Measurements from ENCODE around the gene NEUROG1.

Gene NEUROG1

DNA sequence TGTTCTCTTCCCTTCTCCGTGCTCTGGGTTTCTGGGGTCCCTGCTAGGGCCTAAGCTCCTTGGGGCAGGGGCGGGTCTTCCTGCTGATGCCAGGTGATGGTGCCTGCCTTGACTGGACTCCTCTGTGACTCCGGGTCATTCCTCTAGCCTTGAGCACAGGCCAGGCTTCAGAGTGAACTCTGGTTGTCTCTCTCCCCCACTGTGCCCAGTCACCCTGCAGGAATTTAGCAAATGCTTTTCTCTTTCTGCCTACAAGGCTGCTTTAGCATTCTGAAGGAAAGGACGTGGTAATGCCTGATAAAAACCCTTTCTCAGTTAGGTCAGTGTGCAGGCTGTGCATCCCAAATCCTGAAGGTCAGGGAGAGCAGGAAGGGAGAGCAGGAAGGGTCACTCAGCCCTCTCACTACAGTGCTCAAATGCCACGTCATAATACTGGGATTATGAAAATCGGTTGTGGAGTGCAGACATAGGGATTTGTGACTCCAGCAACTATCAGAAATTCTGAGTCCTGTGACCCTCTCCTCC lies 40.4 kb upstream of the NEUROG1 start:
- TF ChIP-seq ZFP69B (tag by site-specific recombination; IDR thresholded peaks at IDR 0.05): no peak
- TF ChIP-seq ZNF529 (tag by site-specific recombination; IDR thresholded peaks at IDR 0.05; ENCODE audit: insufficient replicate concordance): no peak
- TF ChIP-seq ZNF777 (tag by site-specific recombination; IDR thresholded peaks at IDR 0.05; ENCODE audit: borderline replicate concordance): no peak
- TF ChIP-seq ZNF571 (tag by site-specific recombination; IDR thresholded peaks at IDR 0.05): no peak
- TF ChIP-seq, protein P1, sequence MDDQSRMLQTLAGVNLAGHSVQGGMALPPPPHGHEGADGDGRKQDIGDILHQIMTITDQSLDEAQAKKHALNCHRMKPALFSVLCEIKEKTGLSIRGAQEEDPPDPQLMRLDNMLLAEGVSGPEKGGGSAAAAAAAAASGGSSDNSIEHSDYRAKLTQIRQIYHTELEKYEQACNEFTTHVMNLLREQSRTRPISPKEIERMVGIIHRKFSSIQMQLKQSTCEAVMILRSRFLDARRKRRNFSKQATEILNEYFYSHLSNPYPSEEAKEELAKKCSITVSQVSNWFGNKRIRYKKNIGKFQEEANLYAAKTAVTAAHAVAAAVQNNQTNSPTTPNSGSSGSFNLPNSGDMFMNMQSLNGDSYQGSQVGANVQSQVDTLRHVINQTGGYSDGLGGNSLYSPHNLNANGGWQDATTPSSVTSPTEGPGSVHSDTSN (CRISPR knock-in tag; IDR thresholded peaks at IDR 0.05): no peak
- no peak for TF ChIP-seq ZNF548 (tag by site-specific recombination; IDR thresholded peaks at IDR 0.05)
- no peak for TF ChIP-seq ZNF76 (tag by site-specific recombination; IDR thresholded peaks at IDR 0.05; ENCODE audit: borderline replicate concordance, low read depth)
- no peak for TF ChIP-seq ZNF785 (tag by site-specific recombination; IDR thresholded peaks at IDR 0.05)
- no peak for TF ChIP-seq GLI4 (tag by site-specific recombination; IDR thresholded peaks at IDR 0.05)
- TF ChIP-seq ZNF830 (tag by site-specific recombination; IDR thresholded peaks at IDR 0.05; ENCODE audit: low read depth): no peak
- ChIA-PET POLR2A (no interaction called here), CTCF (interaction anchor here (1.4 to 3.5 kb wide), 3 partner anchors 10 to 113 kb away, joined by 5 to 35 read pairs (median 10); no protein-coding TSS in a partner anchor)

DNA sequence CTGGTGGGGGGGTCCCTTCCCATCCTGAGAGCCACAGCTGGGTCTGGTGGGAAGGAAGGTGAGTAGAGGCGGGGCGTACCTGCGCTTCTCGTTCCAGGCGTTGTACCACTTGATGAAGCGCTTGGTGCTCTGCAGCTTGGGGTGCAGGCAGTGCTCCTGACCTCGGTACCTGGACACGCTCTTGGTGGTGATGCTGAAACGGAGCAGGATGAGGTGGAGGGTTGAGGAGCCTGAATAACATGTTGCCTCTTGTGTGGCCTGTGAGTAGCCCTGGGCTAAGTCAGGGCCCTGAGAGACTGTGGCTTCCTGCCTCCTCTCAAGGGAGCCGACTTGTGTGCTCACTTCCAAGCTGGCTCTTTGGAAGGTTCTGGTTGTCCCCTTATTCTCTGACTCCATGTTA lies 38.7 kb upstream of the NEUROG1 start:
- POLR2A ChIA-PET: no interaction called here
- Histone ChIP-seq H3K36me3 (ENCODE audit: control insufficient read depth in 2 of 2, insufficient read depth in 1 of 2, low read length in 2 of 2) (no peaks in the 10 kb centered on the region), H3K9me3 (ENCODE audit: control insufficient read depth, insufficient read depth, low read depth, low read length) (no peaks in the 10 kb centered on the region), H3K4me1 (ENCODE audit: control insufficient read depth, insufficient read depth, low read length) (no peaks in the 10 kb centered on the region; the same call in 1 of the 2 replicates), H3K27ac (ENCODE audit: extremely low read depth, low read depth, low read length) (no peak overlapping the region), H3K4me3 (ENCODE audit: low read depth, low read length) (no peak overlapping the region)
- CTCF ChIA-PET: interaction anchor here (0.6 to 17.7 kb wide), 5 partner anchors 9 to 256 kb away, joined by 3 to 319 read pairs (median 6); partner anchors contain the start of gene SLC25A48
- TF ChIP-seq ZNF701 (tag by site-specific recombination; IDR thresholded peaks at IDR 0.05) (no peak), ZXDB (tag by site-specific recombination; IDR thresholded peaks at IDR 0.05) (no peak), ZNF221 (tag by site-specific recombination; IDR thresholded peaks at IDR 0.05; ENCODE audit: borderline replicate concordance) (no peak), ZNF624 (tag by site-specific recombination; IDR thresholded peaks at IDR 0.05) (no peak), ZNF473 (tag by site-specific recombination; IDR thresholded peaks at IDR 0.05) (no peak), OSR2 (tag by site-specific recombination; IDR thresholded peaks at IDR 0.05) (no peak), ZNF76 (tag by site-specific recombination; IDR thresholded peaks at IDR 0.05; ENCODE audit: borderline replicate concordance, low read depth) (no peak), YY1 (tag by site-specific recombination; IDR thresholded peaks at IDR 0.05) (no peak), ZNF16 (tag by site-specific recombination; IDR thresholded peaks at IDR 0.05; ENCODE audit: low read depth) (no peak), ZNF416 (tag by site-specific recombination; IDR thresholded peaks at IDR 0.05) (no peak)
- TF ChIP-seq, protein P2, sequence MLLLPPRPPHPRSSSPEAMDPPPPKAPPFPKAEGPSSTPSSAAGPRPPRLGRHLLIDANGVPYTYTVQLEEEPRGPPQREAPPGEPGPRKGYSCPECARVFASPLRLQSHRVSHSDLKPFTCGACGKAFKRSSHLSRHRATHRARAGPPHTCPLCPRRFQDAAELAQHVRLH (tag by site-specific recombination; IDR thresholded peaks at IDR 0.05): no peak
- TF ChIP-seq, protein P3, sequence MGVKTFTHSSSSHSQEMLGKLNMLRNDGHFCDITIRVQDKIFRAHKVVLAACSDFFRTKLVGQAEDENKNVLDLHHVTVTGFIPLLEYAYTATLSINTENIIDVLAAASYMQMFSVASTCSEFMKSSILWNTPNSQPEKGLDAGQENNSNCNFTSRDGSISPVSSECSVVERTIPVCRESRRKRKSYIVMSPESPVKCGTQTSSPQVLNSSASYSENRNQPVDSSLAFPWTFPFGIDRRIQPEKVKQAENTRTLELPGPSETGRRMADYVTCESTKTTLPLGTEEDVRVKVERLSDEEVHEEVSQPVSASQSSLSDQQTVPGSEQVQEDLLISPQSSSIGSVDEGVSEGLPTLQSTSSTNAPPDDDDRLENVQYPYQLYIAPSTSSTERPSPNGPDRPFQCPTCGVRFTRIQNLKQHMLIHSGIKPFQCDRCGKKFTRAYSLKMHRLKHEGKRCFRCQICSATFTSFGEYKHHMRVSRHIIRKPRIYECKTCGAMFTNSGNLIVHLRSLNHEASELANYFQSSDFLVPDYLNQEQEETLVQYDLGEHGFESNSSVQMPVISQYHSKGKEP (tag by site-specific recombination; IDR thresholded peaks at IDR 0.05): no peak
- TF ChIP-seq, protein P4, sequence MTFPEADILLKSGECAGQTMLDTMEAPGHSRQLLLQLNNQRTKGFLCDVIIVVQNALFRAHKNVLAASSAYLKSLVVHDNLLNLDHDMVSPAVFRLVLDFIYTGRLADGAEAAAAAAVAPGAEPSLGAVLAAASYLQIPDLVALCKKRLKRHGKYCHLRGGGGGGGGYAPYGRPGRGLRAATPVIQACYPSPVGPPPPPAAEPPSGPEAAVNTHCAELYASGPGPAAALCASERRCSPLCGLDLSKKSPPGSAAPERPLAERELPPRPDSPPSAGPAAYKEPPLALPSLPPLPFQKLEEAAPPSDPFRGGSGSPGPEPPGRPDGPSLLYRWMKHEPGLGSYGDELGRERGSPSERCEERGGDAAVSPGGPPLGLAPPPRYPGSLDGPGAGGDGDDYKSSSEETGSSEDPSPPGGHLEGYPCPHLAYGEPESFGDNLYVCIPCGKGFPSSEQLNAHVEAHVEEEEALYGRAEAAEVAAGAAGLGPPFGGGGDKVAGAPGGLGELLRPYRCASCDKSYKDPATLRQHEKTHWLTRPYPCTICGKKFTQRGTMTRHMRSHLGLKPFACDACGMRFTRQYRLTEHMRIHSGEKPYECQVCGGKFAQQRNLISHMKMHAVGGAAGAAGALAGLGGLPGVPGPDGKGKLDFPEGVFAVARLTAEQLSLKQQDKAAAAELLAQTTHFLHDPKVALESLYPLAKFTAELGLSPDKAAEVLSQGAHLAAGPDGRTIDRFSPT (tag by site-specific recombination; IDR thresholded peaks at IDR 0.05): no peak
- TF ChIP-seq, protein P5, sequence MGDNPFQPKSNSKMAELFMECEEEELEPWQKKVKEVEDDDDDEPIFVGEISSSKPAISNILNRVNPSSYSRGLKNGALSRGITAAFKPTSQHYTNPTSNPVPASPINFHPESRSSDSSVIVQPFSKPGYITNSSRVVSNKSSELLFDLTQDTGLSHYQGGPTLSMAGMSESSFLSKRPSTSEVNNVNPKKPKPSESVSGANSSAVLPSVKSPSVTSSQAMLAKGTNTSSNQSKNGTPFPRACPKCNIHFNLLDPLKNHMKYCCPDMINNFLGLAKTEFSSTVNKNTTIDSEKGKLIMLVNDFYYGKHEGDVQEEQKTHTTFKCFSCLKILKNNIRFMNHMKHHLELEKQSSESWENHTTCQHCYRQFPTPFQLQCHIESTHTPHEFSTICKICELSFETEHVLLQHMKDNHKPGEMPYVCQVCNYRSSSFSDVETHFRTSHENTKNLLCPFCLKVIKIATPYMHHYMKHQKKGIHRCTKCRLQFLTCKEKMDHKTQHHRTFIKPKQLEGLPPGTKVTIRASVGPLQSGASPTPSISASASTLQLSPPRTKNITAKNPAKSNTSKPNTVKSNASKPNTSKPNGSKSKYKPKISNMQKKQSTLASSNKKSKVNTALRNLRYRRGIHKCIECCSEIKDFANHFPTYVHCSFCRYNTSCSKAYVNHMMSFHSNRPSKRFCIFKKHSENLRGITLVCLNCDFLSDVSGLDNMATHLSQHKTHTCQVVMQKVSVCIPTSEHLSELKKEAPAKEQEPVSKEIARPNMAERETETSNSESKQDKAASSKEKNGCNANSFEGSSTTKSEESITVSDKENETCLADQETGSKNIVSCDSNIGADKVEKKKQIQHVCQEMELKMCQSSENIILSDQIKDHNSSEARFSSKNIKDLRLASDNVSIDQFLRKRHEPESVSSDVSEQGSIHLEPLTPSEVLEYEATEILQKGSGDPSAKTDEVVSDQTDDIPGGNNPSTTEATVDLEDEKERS (tag by site-specific recombination; IDR thresholded peaks at IDR 0.05): no peak

More for the DNA sequence above, 40.4 kb upstream of the NEUROG1 start:
- H3K27ac ChIP-seq (ENCODE audit: extremely low read depth, low read depth, low read length): no peak overlapping the region
- H3K4me3 ChIP-seq (ENCODE audit: low read depth, low read length): no peak overlapping the region
- no peaks in the 10 kb centered on the region for H3K36me3 ChIP-seq (ENCODE audit: control insufficient read depth in 2 of 2, insufficient read depth in 1 of 2, low read length in 2 of 2)
- H3K4me1 ChIP-seq (ENCODE audit: control insufficient read depth, insufficient read depth, low read length): no peaks in the 10 kb centered on the region; the same call in 1 of the 2 replicates
- H3K9me3 ChIP-seq (ENCODE audit: control insufficient read depth, insufficient read depth, low read depth, low read length): no peaks in the 10 kb centered on the region

Measured in HEK293 (cell line).